CD4-positive, alpha-beta T cell treated with Interleukin-15 for 4 hours (primary cell): ENCODE measurements around the gene BOD1L1.

Source experiments
- DNase-seq: peaks from one replicate; pipeline ENCODE4 v3.0.0-alpha.2; 2020; ENCODE audit warnings: low spot score

Gene BOD1L1

GRCh38 chr4:13539047-13539618 is 88.4 kb downstream of the BOD1L1 start:
- no peak for DNase-seq

- DNase-seq, result no peak
Observed at GRCh38 chr4:13538427-13538973, 89.0 kb downstream of the BOD1L1 start.

- no peak for DNase-seq
Observed at GRCh38 chr4:13537832-13538177, 89.7 kb downstream of the BOD1L1 start.

- DNase-seq, result no peak
Observed at GRCh38 chr4:13537011-13537831, 90.3 kb downstream of the BOD1L1 start.

- DNase-seq, result no peak
Observed at GRCh38 chr4:13536607-13537006, 90.9 kb downstream of the BOD1L1 start.

- DNase-seq, result no peak
Observed at GRCh38 chr4:13535708-13536361, 91.7 kb downstream of the BOD1L1 start.

- no peak for DNase-seq
Observed at GRCh38 chr4:13535118-13535517, 92.4 kb downstream of the BOD1L1 start.

- DNase-seq, result no peak
Observed at GRCh38 chr4:13534344-13535063, 93.0 kb downstream of the BOD1L1 start.

GRCh38 chr4:13533670-13534343 is 93.7 kb downstream of the BOD1L1 start:
- no peak for DNase-seq

GRCh38 chr4:13531625-13531998 is 95.9 kb downstream of the BOD1L1 start:
- DNase-seq, result no peak

- DNase-seq, result no peak
Observed at GRCh38 chr4:13530823-13531624, 96.5 kb downstream of the BOD1L1 start.

GRCh38 chr4:13529128-13529919 is 98.2 kb downstream of the BOD1L1 start:
- no peak for DNase-seq

- DNase-seq, result no peak
Observed at GRCh38 chr4:13528821-13529127, 98.8 kb downstream of the BOD1L1 start.

- DNase-seq, result no peak
Observed at GRCh38 chr4:13527981-13528820, 99.3 kb downstream of the BOD1L1 start.

GRCh38 chr4:13527192-13527980 is 100.1 kb downstream of the BOD1L1 start:
- no peak for DNase-seq

GRCh38 chr4:13526658-13527057 is 100.9 kb downstream of the BOD1L1 start:
- DNase-seq, result no peak

GRCh38 chr4:13525606-13526281 is 101.8 kb downstream of the BOD1L1 start:
- DNase-seq, result no peak
